ENCODE measurements around the gene OSTM1. TPM values are rescaled to one million over a fixed set of nuclear protein-coding genes. Genes with fewer than 3 reads are reported as not detected.
A peak's percentile ranks its signal among the peaks of the same experiment; 100 is the strongest.

OSTM1 gene
- total and polyA plus RNA-seq, 2 of the 13 experiments (the other 11 are each of a cell fraction or from before 2014, with no cell fraction given): 8.7 to 20.5 TPM

DNA sequence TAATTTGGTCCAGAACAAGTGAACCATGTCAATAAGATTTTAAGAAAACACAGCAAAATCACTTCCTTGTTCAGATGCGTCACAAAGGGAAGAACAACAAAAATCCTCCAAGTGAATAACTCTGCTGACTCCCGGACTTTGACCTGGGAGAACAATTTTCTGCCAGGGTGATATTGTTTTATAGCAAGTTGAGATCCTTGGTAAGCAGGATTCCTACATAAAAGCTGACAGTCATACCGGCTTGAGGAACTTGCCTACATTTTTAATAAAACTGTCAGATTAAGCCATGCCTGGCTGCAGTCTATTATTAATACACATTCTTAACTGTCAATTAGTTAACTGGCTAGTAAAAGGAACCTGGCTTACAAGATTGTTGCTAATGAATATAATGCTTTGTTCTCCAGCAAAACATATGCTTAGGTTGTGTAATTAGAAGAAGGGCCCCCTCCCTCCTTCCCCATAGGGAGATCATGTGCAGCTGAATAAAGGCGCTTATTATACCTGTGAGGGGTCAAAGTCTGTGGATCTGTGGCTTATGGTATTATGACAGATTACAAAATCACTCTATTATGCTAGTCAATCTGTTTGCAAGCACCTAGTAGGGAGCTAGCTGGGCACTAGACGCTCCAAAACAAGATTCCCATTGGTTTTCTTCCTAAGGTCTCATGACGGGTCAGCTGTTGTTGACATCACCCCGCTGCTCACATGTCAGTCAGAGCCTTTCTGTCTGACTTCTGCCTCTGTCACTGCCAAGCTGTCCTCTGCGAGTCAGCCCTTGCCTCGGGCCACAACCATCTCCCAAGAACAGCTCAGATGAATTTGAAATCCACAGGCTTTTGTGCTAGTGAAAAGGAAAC, 71.9 kb downstream of the OSTM1 start (continued):
- TF ChIP-seq ARNT2 (CRISPR knock-in tag; IDR thresholded peaks at IDR 0.05; ENCODE audit: low read depth) (no peak), HNF4G (IDR thresholded peaks at IDR 0.05; ENCODE audit: borderline replicate concordance, low read depth, low read length) (peak; percentile 62; the same call in 1 of the 2 replicates), HNF4G (CRISPR knock-in tag; IDR thresholded peaks at IDR 0.05; ENCODE audit: borderline replicate concordance, low read depth) (0 out of 2 replicates have a peak, but pooled peaks have one; percentile 31), ZC3H13 (CRISPR knock-in tag; IDR thresholded peaks at IDR 0.05) (no peak)

- in situ Hi-C loops (cut with HindIII; ENCODE audit: extremely low pct_ligation_motif_present, low pct_unique_long_range_greater_than_20kb) (no loop called here), intact Hi-C loops (cut with micrococcal nuclease; ENCODE audit: unreplicated experiment) (loop anchor here (2.0 kb wide), 1 partner anchor 43 kb away; the partner anchor contains the start of gene SEC63)
- POLR2A ChIA-PET: interaction anchor here (0.9 to 2.4 kb wide), 7 partner anchors 10 to 49 kb away, joined by 3 to 15 read pairs (median 5); partner anchors contain the start of gene SEC63
- Histone ChIP-seq H3K36me3 (replicated peaks in 1 of 2; ENCODE audit: control insufficient read depth in 1 of 2, insufficient read depth in 2 of 2, low read length in 2 of 2) (no peaks in the 10 kb centered on the region), H3K9ac (ENCODE audit: insufficient read depth, low read depth, low read length) (peak overlapping the region; percentile 80), H3K27me3 (ENCODE audit: control insufficient read depth in 1 of 2, insufficient read depth in 2 of 2, low read length in 2 of 2) (no peaks in the 10 kb centered on the region), H2AFZ (ENCODE audit: low read length) (no peak overlapping the region), H3K9me3 (ENCODE audit: low read length) (no peaks in the 10 kb centered on the region), H3K4me3 (replicated peaks in 1 of 3; ENCODE audit: insufficient read depth in 1 of 3, low read depth in 2 of 3, low read length in 3 of 3) (peak overlapping the region; percentile 14 to 58 (median 55); a peak in 5 of 6 replicates), H3K4me1 (ENCODE audit: insufficient read depth, low read length) (peaks cover 63% of the 10 kb centered on the region), H3K79me2 (ENCODE audit: insufficient read depth, low read length) (no peaks in the 10 kb centered on the region), H3K4me2 (ENCODE audit: low read depth, low read length) (peak overlapping the region; percentile 95), H3K27ac (ENCODE audit: extremely low read length, insufficient read depth, low read length) (peak overlapping the region; percentile 93), H4K20me1 (ENCODE audit: insufficient read depth, low read length) (no peaks in the 10 kb centered on the region)
- peak; percentile 84 for ATAC-seq
- BruUV-seq (replicated peaks): no TSS peak
- peak; percentile 96 for DNase-seq (ENCODE audit: low spot score)
- peak; percentile 92 for FAIRE-seq
- WGBS (ENCODE audit: low lambda C conversion rate): 1% methylated on average over 7 of the region's 7 CpGs
- CTCF ChIA-PET (ENCODE audit: low intra/inter-chr PET ratio, low total read pairs): no interaction called here
- TF ChIP-seq GLI4 (CRISPR knock-in tag; IDR thresholded peaks at IDR 0.05; ENCODE audit: borderline replicate concordance) (no peak), NCOA2 (CRISPR knock-in tag; IDR thresholded peaks at IDR 0.05) (peak; percentile 78), SMAD3 (CRISPR knock-in tag; IDR thresholded peaks at IDR 0.05) (peak; percentile 74; the same call in 1 of the 2 replicates), ZNF12 (CRISPR knock-in tag; IDR thresholded peaks at IDR 0.05) (peak; percentile 79; the same call in 1 of the 2 replicates), POLR2A (IDR thresholded peaks at IDR 0.05; ENCODE audit: insufficient read depth in 1 of 2, low read depth in 2 of 2, low read length in 2 of 2) (peak; percentile 63 to 95), ISL2 (CRISPR knock-in tag; IDR thresholded peaks at IDR 0.05) (peak; percentile 76), FOXM1 (CRISPR knock-in tag; IDR thresholded peaks at IDR 0.05) (no peak), ZNF580 (CRISPR knock-in tag; IDR thresholded peaks at IDR 0.05; ENCODE audit: borderline replicate concordance, low read depth) (peak; percentile 34; the same call in 1 of the 2 replicates), ATF3 (CRISPR knock-in tag; IDR thresholded peaks at IDR 0.05) (no peak), SALL1 (CRISPR knock-in tag; IDR thresholded peaks at IDR 0.05) (peak; percentile 40), POLR2AphosphoS5 (IDR thresholded peaks at IDR 0.05; ENCODE audit: low read depth, low read length) (peak; percentile 85)
- TF ChIP-seq, protein P1, sequence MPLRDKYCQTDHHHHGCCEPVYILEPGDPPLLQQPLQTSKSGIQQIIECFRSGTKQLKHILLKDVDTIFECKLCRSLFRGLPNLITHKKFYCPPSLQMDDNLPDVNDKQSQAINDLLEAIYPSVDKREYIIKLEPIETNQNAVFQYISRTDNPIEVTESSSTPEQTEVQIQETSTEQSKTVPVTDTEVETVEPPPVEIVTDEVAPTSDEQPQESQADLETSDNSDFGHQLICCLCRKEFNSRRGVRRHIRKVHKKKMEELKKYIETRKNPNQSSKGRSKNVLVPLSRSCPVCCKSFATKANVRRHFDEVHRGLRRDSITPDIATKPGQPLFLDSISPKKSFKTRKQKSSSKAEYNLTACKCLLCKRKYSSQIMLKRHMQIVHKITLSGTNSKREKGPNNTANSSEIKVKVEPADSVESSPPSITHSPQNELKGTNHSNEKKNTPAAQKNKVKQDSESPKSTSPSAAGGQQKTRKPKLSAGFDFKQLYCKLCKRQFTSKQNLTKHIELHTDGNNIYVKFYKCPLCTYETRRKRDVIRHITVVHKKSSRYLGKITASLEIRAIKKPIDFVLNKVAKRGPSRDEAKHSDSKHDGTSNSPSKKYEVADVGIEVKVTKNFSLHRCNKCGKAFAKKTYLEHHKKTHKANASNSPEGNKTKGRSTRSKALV (CRISPR knock-in tag; IDR thresholded peaks at IDR 0.05): no peak
- TF ChIP-seq, protein P2, sequence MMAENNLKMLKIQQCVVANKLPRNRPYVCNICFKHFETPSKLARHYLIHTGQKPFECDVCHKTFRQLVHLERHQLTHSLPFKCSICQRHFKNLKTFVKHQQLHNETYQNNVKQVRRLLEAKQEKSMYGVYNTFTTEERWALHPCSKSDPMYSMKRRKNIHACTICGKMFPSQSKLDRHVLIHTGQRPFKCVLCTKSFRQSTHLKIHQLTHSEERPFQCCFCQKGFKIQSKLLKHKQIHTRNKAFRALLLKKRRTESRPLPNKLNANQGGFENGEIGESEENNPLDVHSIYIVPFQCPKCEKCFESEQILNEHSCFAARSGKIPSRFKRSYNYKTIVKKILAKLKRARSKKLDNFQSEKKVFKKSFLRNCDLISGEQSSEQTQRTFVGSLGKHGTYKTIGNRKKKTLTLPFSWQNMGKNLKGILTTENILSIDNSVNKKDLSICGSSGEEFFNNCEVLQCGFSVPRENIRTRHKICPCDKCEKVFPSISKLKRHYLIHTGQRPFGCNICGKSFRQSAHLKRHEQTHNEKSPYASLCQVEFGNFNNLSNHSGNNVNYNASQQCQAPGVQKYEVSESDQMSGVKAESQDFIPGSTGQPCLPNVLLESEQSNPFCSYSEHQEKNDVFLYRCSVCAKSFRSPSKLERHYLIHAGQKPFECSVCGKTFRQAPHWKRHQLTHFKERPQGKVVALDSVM (CRISPR knock-in tag; IDR thresholded peaks at IDR 0.05): peak; percentile 16; the same call in 1 of the 2 replicates
Observed at GRCh38 chr6:108001696-108002231, 72.8 kb downstream of the OSTM1 start.
